ENCODE data around the gene SLIT3.
"Not testable (repeated sequence)": the region's sequence is repeated elsewhere in the genome, so short reads cannot be mapped to it uniquely, and the experiment has no call there.

The SLIT3 gene

DNA sequence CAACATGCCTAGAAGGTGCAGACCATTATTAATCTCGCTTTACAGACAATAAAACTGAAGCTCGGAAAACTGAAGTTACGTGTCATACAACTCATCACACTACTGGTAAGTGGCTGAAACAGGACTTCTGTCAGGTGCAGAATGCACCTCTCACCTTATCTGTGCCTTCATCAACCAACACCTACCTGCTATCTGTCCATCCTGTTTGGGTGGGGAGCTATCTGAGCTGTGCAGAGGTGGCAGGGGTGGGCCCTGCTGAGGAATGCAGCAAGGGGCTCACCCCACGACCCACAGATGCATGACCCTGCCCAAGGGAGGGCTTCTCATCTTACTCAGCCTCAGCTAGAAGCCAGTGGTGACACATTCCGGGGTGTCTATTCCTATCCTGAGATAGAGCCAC lies 81.6 kb downstream of the SLIT3 start:
- DNase-seq (ENCODE audit: low spot score), result no peak

DNA sequence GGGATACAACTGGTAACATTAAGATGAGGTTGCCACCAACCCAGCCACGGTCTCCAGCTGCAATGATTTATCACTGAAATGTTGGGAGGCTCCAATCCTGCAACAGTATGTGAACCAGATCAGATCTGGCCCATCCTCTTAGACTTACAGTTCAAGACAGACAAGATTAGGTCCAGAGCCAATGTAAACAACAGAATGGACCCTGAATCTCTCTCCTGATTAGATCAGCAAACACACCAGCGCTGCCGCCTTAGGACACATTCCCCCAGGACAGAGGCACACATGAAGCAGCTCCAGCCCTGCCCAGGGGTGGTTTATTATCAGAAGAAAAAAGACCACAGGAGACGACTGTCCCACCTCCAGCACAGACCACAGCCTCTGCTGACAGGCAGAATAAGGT lies 82.1 kb downstream of the SLIT3 start:
- no peak for DNase-seq (ENCODE audit: low spot score)

DNA sequence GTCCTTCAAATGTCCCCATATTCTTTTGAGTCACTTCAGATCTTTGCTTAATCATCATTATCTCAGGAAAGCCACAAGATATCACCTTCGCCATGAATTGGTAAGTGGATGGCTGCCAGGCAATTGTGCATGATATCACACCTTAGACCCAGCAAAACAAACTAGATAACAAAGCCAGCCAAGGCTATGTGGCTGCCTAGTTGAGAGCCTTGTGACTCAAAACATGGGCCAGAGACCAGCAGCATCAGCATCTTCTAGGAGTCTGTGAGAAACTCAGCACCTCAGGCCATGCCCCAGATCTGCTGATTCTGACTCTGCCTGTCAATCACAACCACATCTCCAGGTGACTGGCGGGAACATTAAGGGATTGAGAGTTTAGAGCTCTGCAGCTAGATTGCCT lies 82.8 kb downstream of the SLIT3 start:
- DNase-seq (ENCODE audit: low spot score), result no peak

DNA sequence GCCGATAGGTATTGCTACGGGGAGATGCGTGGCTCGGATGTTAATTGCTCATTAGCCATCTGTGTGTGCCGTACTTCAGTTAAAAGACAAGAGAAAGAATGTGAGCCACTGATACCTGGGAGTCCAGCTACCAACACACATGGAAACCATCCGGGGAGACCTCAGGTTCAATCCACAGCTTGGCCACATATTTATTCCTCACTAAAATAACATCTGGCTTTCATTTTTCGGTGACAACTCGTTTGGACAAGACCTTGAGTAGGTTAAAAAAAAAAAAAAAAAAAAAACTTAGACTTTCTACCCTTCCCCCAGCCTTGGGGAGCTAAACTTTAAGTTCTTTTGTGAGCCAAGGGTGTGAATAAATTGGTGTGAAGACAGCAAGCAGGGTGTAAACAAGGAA lies 84.1 kb downstream of the SLIT3 start:
- no peak for DNase-seq (ENCODE audit: low spot score)

DNA sequence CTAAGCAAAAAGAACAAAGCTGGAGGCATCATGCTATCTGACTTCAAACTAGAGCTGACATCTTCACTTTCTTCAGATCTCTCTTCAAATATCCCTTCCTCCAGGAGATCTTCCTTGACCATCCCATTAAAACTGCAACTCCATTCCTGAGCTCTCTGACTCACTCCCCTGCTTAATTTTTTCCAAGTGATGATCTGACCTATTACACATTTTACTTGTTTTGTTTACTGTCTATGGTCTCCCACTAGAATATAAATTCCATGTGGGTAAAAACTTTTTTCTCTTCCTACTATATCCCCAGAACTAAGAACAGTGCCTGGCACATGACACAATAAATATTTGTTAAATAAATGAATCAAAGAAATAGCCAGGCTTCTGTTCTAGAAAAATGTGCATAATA lies 87.5 kb downstream of the SLIT3 start:
- DNase-seq (ENCODE audit: low spot score), result no peak

DNA sequence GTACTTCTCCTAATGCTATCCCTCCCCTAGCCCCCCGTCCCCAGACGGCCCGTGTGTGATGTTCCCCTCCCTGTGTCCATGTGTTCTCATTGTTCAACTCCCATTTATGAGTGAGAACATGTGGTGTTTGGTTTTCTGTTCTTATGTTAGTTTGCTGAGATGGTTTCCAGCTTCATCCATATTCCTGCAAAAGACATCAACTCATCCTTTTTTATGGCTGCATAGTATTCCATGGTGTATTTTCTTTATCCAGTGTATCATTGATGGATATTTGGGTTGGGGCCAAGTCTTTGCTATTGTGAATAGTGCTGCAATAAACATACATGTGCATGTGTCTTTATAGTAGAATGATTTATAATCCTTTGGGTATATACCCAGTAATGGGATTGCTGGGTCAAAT lies 89.2 kb downstream of the SLIT3 start:
- not testable (repeated sequence) for DNase-seq (ENCODE audit: low spot score)

DNA sequence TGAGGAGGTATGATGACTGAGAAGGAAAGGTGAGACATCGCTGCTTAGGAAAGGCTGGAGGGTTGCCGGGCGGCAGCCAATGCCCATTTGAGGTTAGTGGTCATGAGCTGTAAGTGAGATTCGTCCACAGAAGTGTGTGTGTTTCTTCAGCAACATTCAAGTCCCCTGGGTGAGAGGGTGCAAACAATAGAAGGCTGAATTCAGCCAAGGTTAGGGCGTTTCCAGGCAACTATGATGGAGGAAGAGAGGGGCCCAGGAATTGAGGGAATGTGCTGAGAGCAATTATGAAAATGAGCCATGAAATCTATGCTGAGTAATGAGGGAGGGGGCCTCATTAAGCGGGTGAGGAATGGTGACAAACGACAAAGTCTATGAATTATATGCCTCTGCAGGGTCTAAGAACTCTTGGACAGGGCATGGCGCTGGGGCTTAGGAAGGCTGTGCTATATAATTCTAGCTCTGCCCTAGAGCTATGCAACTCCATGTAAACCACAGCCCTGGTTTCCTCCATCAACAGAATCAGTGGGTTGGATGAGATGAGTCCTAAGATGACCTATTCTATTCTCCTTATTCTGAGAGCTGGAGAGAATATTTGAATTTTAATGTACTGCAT lies 96.0 kb downstream of the SLIT3 start:
- DNase-seq (ENCODE audit: low spot score), result no peak

DNA sequence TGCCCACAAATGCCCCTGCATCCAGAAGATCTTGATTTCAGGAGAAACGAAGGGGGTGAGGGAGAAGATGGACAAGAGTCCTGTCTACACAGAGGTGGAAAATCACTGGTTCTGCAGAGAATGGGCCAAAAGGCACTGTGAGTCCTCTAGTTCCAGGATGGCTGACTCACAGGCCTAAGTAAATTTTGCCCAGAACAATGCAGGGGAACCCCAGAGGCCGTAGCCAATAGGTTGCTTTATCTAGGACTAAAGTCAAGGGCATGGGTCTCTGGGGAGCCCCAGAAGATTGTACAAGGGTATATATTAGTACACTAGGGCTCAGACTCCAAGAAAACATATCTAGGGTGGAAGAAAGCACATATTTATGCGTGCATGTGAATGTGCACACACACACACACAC lies 98.0 kb downstream of the SLIT3 start:
- no peak for DNase-seq (ENCODE audit: low spot score)

DNA sequence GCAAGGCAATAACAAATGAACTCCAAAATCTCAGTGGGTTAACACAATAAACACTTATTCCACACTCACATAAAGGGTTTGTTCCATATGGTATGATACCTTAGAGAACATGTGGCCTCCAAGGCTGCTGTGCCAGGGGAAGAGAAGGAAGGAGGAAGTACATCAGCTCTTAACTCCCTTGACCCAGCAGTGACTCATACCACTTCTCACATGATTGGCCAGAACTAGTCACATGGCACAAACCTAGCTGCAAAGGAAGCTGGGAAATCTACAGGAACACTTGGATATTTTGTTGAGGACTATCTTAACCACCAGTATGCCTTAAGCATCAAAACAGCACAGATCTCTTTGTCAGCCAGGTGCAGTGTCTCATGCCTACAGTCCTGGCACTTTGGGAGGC lies 99.3 kb downstream of the SLIT3 start:
- no peak for DNase-seq (ENCODE audit: low spot score)

DNA sequence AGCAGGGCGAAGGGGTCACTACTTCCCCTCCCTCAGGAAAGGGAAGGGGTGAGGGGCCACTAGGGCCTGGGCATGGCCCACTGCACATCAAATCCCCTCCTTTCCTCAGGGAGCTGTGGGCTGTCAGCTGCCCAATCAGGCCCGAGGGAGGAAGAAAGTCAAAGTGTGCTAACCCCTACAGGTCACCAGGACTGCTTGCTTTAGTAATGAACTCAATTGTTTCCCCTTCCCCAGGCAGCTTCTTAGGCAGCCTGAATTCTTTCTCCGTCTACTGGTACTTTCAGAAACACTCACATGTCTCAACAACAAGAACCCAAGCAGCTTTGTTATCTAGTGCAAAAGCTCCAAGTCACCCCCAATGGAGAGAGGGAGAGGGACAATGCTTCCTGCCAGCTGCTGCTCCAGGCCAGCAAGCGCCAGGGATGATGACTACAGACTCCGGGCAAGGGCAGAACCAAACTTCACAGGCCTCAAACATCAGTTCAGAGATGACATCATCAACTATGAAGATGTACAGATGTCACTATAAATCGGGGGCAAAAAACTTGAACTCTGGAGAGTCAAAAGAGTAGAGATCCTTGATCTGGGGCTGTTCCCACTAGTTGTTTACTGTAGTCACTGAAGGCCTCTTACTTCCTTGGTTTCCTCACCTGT lies 100.7 kb downstream of the SLIT3 start:
- no peak for DNase-seq (ENCODE audit: low spot score)

DNA sequence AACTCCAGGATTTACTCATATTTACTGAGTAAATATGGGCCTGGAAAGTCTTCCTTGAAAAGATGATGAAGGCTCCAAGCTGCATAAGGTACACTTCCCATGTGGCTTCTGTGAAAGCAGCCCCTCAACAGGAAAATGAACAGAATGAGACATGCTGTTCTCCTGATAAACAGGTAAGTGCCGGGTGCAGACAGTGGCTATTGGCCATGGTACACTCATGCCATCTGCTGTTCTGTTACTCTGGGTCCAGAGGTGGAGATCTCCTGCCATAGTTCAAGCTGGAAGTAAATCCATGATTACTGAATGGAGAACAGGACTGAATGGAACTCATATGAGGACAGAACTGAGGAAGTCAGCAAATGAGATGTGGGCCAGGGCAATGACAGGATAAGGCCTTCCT lies 103.6 kb downstream of the SLIT3 start:
- no peak for DNase-seq (ENCODE audit: low spot score)

DNA sequence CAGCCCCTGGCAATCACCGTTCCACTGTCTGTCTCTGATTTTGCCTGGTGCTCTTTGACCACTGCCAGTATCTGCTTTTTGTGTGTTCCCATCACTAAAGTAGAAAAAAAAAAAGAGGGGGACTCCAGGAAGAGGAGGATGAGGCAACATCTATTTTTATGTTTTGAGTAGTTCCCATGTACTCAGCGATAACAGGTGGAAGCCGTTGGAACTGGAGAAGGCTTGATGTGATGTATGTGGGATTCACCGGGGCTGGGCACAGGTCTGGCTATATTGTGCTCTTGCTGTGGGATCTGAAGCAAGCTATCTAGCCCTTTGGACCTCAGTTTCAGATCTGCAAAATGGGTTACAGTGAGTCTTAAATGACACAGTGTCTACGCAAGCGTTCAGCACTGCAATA lies 104.9 kb downstream of the SLIT3 start:
- DNase-seq (ENCODE audit: low spot score), result no peak

DNA sequence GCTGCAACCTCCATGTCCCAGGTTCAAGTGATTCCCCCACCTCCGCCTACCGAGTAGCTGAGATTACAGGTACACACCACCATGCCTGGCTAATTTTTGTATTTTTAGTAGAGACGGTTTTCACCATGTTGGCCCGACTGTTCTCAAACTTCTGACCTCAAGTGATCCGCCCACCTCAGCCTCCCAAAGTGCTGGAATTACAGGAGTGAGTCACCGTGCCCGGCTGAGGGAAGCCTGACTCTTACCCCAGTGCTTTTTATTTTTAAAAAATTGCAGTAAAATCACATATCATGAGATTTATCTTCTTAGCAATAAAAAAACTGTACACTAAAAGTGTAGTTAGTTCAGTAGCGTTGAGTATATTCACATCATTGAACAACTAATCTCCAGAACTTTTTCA lies 105.3 kb downstream of the SLIT3 start:
- no peak for DNase-seq (ENCODE audit: low spot score)

DNA sequence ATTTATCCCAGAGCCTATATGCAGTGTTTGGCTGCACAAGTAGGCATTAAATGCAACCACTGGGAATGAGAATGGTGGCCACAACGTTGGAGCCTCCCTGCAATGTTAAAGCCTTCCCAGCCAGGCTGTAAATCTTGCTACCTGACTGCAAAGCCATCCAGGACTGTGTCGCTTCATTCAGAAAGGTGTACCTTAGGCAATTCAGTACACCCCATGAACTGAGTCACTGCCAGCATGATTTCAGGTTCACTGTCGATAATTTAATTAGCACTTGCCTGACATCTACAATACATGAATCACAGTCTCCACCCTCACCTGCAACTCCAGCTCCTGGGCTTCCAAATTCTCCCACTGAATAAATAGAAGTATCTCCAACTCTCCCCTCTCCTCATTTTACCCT lies 108.4 kb downstream of the SLIT3 start:
- DNase-seq (ENCODE audit: low spot score), result no peak

DNA sequence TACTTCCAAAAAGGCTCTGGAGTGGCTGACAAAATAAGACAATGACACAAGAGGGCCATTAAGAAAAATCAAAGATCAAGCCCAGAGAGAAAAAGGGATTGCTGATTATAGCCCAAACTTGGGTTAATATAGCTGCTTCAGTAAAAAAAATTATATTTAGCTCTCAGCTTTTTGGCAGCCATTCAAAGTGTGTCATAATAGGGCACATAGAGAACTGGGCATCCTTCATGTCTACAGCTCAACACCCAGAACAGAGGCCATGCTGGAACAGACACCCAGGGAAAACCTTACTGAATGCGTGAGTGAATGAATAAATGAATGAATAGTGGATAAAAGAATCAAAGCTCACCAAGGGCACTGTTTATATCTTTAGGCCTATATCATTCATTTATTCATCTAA lies 110.1 kb downstream of the SLIT3 start:
- DNase-seq (ENCODE audit: low spot score), result no peak

DNA sequence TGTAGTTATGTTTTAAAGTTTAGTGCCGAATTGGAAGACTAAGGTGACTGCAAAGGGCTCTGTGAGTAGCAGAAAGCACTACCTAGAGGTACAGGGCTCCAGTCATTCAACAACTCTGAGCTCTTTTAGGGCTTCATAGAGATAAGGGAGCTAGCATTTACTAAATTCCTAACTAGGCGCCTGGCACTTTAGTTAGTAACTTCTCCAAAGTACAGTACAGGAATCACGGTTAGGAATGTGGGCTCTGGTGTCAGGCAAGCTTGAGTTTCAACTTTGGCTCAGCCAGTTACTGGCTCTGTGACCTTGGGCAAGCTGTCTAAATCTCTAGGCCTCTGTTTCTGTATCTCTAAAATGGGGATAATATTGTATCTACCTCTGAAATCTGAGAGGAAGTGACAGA lies 115.3 kb downstream of the SLIT3 start:
- no peak for DNase-seq (ENCODE audit: low spot score)

DNA sequence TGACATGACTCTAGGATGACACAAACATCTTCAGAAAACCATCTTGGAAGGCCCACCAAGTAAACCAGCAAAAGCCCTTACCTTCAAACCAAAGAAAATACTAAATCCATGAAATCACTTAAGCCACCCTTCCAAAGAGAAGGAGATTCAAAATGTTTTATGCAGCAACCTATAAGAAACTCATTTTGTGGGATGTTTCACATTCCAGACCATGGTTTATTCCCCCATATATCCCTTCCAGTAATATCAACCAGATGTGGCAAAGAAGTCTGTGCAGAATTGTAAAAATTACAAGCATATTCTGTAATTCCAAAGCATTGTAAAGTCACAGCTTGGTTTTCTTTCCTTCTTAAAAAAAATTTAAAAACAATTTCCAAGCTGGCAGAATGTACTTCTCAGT lies 117.4 kb downstream of the SLIT3 start:
- DNase-seq (ENCODE audit: low spot score), result no peak

DNA sequence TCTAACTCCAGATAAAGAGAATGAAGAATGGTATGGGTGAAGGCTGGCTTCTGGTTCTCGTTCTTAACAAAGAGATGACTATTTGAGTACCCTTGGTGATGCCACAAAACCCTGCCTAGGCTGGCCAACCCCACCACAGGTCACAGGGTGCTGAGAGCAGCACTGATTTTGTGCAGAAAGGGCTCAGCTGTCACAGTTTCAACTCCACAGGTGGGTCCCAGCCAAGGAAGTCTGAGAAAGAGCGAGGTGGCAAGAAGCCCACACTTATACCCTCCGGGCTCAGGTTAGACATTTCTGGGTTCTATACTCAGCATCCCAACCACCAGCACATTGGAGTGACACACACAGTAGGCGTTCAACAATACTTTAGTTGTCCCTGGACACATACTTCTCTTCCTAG lies 118.1 kb downstream of the SLIT3 start:
- no peak for DNase-seq (ENCODE audit: low spot score)

DNA sequence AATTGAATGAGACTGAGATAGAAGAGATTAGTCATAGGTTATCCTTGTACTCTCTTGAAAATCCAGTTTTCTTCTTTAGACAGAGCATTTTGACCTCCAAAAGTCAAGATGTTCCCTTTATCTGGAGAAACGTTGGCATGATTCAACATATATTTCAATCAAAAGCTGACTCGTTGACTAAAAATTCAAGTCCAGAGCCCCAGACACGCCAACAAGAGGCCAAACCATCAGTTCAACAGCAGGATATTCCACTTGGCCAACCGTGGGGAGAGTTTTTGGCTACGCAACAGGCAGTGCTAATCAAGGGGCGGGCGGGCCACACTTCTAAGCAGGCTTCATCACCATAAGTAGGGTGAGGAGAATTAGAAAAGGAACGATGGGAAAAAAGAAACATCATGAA lies 119.1 kb downstream of the SLIT3 start:
- DNase-seq (ENCODE audit: low spot score), result no peak

DNA sequence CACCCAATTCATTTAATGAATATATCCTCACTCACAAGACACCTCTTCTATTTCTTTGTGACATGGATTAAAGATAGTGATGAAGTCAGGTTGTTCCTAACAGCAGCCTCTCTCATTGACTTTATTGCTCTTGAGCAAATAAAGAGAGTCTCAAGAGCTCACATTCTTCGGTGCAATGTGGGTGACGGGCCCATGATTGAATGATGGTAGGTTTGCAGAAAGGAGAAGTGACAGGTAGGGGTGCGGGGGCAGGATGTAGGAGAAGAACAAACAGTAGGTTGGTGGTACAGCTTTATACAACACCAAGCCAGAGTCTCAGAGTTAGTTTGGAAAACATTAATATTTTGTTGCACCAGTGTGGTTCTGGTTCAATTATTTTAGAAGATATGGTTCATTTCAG lies 122.2 kb downstream of the SLIT3 start:
- DNase-seq (ENCODE audit: low spot score), result no peak

DNA sequence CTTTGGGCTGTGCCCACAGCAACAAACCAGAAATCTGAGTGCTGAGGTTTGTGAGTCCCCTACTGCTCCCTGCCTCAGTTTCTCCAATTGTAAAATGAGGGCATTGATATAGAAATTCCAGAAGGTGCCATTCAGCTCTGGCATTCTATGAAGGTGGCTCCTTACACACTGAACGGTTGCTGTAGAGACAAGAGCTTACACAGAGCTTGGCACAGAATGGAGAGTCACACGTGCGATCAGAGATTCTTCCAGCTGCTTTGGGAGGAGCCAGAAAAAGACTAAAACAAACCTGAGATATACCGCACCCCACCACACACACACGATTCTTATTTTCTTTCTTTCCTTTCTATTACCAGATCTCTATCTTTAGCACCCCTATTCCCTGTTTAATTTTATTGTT lies 122.7 kb downstream of the SLIT3 start:
- DNase-seq (ENCODE audit: low spot score), result no peak

DNA sequence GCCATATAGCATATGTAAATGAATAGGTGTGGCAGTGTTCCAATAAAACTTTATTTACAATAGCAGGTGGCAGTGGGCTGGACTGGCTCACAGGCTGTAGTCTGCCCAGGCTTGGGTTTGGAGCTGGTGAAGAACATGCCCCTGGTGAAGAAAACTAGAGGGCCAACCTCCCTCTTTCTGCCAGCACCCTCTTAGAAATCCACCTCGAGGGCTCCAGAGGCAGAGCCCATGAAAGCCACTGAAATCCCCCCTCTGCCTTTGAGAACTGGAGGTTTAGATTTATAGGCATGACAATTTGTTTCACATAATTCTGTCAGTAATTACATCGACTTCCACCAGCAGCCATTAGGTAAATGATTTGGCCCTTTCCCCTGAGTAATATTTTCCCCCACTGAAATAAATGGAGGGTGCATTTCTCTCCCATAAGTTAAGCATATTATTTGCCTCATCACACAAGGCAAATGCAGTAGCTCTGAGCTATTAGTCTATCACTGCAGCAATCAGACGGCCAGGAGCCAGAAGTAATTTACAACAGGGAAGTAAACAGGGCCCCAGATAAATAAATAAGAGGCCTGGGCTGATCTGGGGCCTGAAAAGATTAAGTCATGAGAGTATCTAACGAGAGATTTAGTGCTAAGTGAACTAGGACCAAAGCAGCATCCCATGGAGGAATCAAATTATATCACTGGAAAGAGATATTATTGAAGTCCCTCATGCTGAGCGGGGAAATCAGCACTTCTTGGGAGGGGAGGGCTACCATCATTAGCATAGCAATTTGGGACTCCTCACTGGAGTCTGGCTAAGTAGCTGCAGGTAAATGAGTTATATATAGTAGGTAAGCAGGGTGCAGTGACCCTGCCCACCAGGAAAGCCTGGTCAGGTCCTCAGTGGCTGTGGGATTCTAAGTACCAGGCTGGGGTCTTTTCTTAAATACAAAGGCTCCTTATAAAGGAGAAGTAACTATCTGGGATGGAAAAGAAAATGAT lies 123.9 kb downstream of the SLIT3 start:
- DNase-seq (ENCODE audit: low spot score), result no peak

DNA sequence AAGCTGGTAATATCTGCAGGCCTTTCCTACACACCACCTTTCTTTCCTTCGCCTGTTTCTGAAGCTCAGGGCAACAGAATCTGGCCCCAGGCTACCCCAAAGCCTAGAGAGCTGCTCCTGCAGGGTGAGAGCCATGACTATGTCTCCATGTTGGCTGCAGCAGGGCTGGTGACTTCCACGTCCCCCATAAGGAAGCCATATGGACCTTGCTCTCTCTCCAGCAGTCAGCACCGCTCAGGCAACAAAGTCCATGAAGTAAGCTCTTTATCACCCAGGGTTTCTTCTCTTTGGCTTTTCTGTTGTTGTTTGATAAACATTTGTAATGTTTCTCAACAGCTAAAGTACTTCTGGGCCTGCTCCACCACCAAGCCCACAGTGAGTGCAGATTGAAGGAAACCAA lies 125.2 kb downstream of the SLIT3 start:
- no peak for DNase-seq (ENCODE audit: low spot score)
